ENCODE results near the gene MLXIPL.
"Not testable (repeated sequence)": the region's sequence is repeated elsewhere in the genome, so short reads cannot be mapped to it uniquely, and the experiment has no call there.

- TF ChIP-seq CTCF, POLR2A (IDR thresholded peaks at IDR 0.05): not testable (repeated sequence)
Observed at GRCh38 chr7:73660594-73660993, 36.3 kb upstream of the MLXIPL start.
